K562 (cell line): ENCODE data around the gene METAP1D. TPM values are rescaled to one million over a fixed set of nuclear protein-coding genes. Genes with fewer than 3 reads are reported as not detected.

Experiments used
- ATF4 ChIP-seq: fragments of 450-650 bp; formaldehyde crosslinking; IDR thresholded peaks from 2 replicates; pipeline ENCODE4 v1.4.0; 2022; ENCODE audit warnings: mild to moderate bottlenecking, moderate library complexity
- ATF7 ChIP-seq: fragments of 450-650 bp; IDR thresholded peaks from 2 replicates; pipeline ENCODE4 v1.7.1; 2014; ENCODE audit warnings: mild to moderate bottlenecking, moderate library complexity
- CBX5 ChIP-seq: IDR thresholded peaks from 2 replicates; pipeline ENCODE4 v1.6.1; 2014; ENCODE audit warnings: low read depth, borderline replicate concordance
- CSDE1 ChIP-seq, 2 experiments: fragments of 450-650 bp; IDR thresholded peaks; 2 replicates each; pipeline ENCODE4 v1.6.1; 2016; ENCODE audit warnings: mild to moderate bottlenecking in 1 of 2
- CTCF ChIP-seq, 3 experiments: IDR thresholded peaks in 2 of 3; conservative IDR thresholded peaks in 1 of 3; 2 replicates each; pipeline ENCODE4 v1.5.1; 2011 to 2012; ENCODE audit warnings: low read length in 3 of 3, mild to moderate bottlenecking in 3 of 3, control low read depth in 2 of 3, improper control_type of control experiment in 1 of 3, inconsistent platforms in 1 of 3, low read depth in 1 of 3, mixed read lengths in 1 of 3, moderate library complexity in 1 of 3; ENCODE audit not compliant: insufficient read depth in 2 of 3
- CXXC5 ChIP-seq: fragments of 250-450 bp; sonication (Bioruptor Pico); IDR thresholded peaks from 2 replicates; pipeline ENCODE4 v1.8.0; 2022; ENCODE audit warnings: inconsistent platforms, mild to moderate bottlenecking, moderate library complexity
- DMBX1 ChIP-seq: fragments of 250-450 bp; sonication (Bioruptor Pico); IDR thresholded peaks from 2 replicates; pipeline ENCODE4 v1.8.0; 2022; ENCODE audit warnings: inconsistent platforms, mild to moderate bottlenecking, moderate library complexity, borderline replicate concordance
- DNMT1 ChIP-seq: fragments of 450-650 bp; IDR thresholded peaks from 2 replicates; pipeline ENCODE4 v1.6.1; 2016; ENCODE audit warnings: antibody characterized with exemption, mild to moderate bottlenecking
- ELF4 ChIP-seq: fragments of 450-650 bp; formaldehyde crosslinking; IDR thresholded peaks from 2 replicates; pipeline ENCODE4 v1.4.0; 2022; ENCODE audit warnings: missing genetic modification characterization
- GATAD2A ChIP-seq: fragments of 450-650 bp; IDR thresholded peaks from 2 replicates; pipeline ENCODE4 v1.6.1; 2017
- KDM4B ChIP-seq, 2 experiments: fragments of 450-650 bp in 1 of 2; sonication (generic) in 1 of 2; IDR thresholded peaks; 2 replicates each; pipeline ENCODE4 v1.6.1; 2016 to 2017; ENCODE audit warnings: borderline replicate concordance in 2 of 2, antibody characterized with exemption in 1 of 2, low read depth in 1 of 2, mild to moderate bottlenecking in 1 of 2
- KDM5B ChIP-seq: fragments of 200-600 bp; sonication (generic); IDR thresholded peaks from 2 replicates; pipeline ENCODE4 v1.6.1; 2012; ENCODE audit warnings: low read depth, mild to moderate bottlenecking, moderate library complexity, low read length, control low read depth, inconsistent platforms; ENCODE audit not compliant: insufficient replicate concordance
- MECOM ChIP-seq: fragments of 250-450 bp; sonication (Bioruptor Pico); IDR thresholded peaks from 2 replicates; pipeline ENCODE4 v1.8.0; 2022; ENCODE audit warnings: inconsistent platforms
- NR2C2 ChIP-seq, 2 experiments: fragments of 200-800 bp in 1 of 2; sonication (Bioruptor generic) in 1 of 2; sonication (generic) in 1 of 2; formaldehyde crosslinking in 1 of 2; IDR thresholded peaks; 2 replicates each; pipeline versions ENCODE4 v1.6.1 to v1.8.0; 2016 to 2022; ENCODE audit warnings: mild to moderate bottlenecking in 1 of 2, missing compliant biosample characterization in 1 of 2, missing genetic modification characterization in 1 of 2, missing genetic modification reagents in 1 of 2
- NR3C1 ChIP-seq: sonication (generic); formaldehyde crosslinking; IDR thresholded peaks from 2 replicates; pipeline ENCODE4 v1.8.1; 2022; ENCODE audit warnings: missing genetic modification reagents
- NRF1 ChIP-seq, 2 experiments: fragments of 450-650 bp; IDR thresholded peaks in 1 of 2; conservative IDR thresholded peaks in 1 of 2; 2 replicates each; pipeline ENCODE4 v1.6.1; 2014; ENCODE audit warnings: mild to moderate bottlenecking in 2 of 2
- RFX5 ChIP-seq: IDR thresholded peaks from 2 replicates; pipeline ENCODE4 v1.6.1; 2011; ENCODE audit warnings: low read depth, mild to moderate bottlenecking, improper control_type of control experiment, low read length
- SAFB ChIP-seq: fragments of 200-400 bp; formaldehyde crosslinking; IDR thresholded peaks from 2 replicates; pipeline ENCODE4 v1.6.1; 2017; ENCODE audit warnings: low read depth, low read length, borderline replicate concordance
- SMAD4 ChIP-seq: fragments of 250-450 bp; sonication (Bioruptor Pico); conservative IDR thresholded peaks from 2 replicates; pipeline ENCODE4 v1.8.0; 2021; ENCODE audit warnings: inconsistent platforms, mild to moderate bottlenecking, moderate library complexity
- TBL1XR1 ChIP-seq, 2 experiments: IDR thresholded peaks; 2 replicates each; pipeline ENCODE4 v1.6.1; 2012; ENCODE audit warnings: improper control_type of control experiment in 2 of 2, low read length in 2 of 2, mild to moderate bottlenecking in 1 of 2
- U2AF2 ChIP-seq: fragments of 200-400 bp; formaldehyde crosslinking; optimal IDR thresholded peaks from 2 replicates; pipeline ENCODE3; 2017; ENCODE audit warnings: low read depth, mild to moderate bottlenecking, low read length
- ZNF175 ChIP-seq: fragments of 200-800 bp; sonication (Bioruptor generic); IDR thresholded peaks from 2 replicates; pipeline ENCODE4 v1.6.1; 2016; ENCODE audit warnings: low read depth, mild to moderate bottlenecking, missing genetic modification characterization, missing compliant biosample characterization
- polyA plus RNA-seq, 8 experiments: library from polyadenylated mRNA; depleted of rRNA in 4 of 8; stranded (reverse) in 5 of 8; unstranded in 3 of 8; fragments of >200 nt; fragmentation: Nextera tagmentation in 2 of 8; fragmentation: Illumina TruSeq in 1 of 8; extraction: Ambion mirVana in 2 of 8; extraction: Trizol in 1 of 8; gene quantifications; 2 replicates each; pipeline versions ENCODE4 v1.2.1 to v1.2.3, GENCODE V29; 2011 to 2014; ENCODE audit warnings: inconsistent platforms in 1 of 8, missing spikeins in 1 of 8
- total RNA-seq, 7 experiments: library from RNA; depleted of rRNA in 6 of 7; stranded (reverse); fragments of >200 nt in 6 of 7; fragmentation: Illumina TruSeq in 2 of 7; extraction: Trizol in 2 of 7; gene quantifications; 2 replicates each; pipeline versions ENCODE4 v1.2.1 to v1.2.3, GENCODE V29; 2011 to 2021; ENCODE audit warnings: low replicate concordance in 1 of 7
- TF ChIP-seq, protein P1 (sequence below): fragments of 450-650 bp; IDR thresholded peaks from 2 replicates; pipeline ENCODE4 v1.6.1; 2017; ENCODE audit warnings: antibody characterized with exemption, mild to moderate bottlenecking

Gene METAP1D
- total and polyA plus RNA-seq, 9 of the 15 experiments (the other 6 are each of a cell fraction or from before 2014, with no cell fraction given) = 8.0 to 23.4 (median 15.7) TPM

DNA sequence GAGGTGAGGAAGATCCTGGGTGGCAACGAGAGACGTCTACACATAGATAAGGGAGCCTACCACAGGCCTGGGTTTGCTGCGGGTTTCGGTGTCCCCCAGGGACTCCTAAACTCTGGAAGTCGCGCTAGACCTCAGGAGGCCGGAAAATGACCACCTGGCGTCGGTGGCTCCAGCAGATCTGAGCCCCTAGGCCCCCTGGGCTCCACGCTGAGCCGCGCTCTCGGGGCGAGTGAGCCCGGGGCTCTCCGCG lies 84.6 kb downstream of the METAP1D start (continued):
- TF ChIP-seq CTCF (IDR thresholded peaks at IDR 0.05 in 2 of 3, conservative IDR thresholded peaks at IDR 0.05 in 1 of 3; ENCODE audit: insufficient read depth in 2 of 3, low read depth in 1 of 3, low read length in 3 of 3) (peak in 1 of 3 experiments; percentile 0; a peak in 1 of 6 replicates), ATF7 (peak; percentile 33), ATF4 (CRISPR knock-in tag) (0 out of 2 replicates have a peak, but pooled peaks have one; percentile 8), RFX5 (peak; percentile 90), CSDE1 (IDR thresholded peaks at IDR 0.05) (0 out of 4 replicates have a peak, but pooled peaks of 1 of the 2 experiments have one; percentile 2), GATAD2A (0 out of 2 replicates have a peak, but pooled peaks have one; percentile 9), NRF1 (conservative IDR thresholded peaks at IDR 0.05 in 1 of 2, IDR thresholded peaks at IDR 0.05 in 1 of 2) (peak; percentile 57 to 60), ZNF175 (peak; percentile 86; the same call in 1 of the 2 replicates), U2AF2 (no peak), DNMT1 (no peak), CBX5 (0 out of 2 replicates have a peak, but pooled peaks have one; percentile 1), NR2C2 (CRISPR knock-in tag; IDR thresholded peaks at IDR 0.05) (no peak), NR2C2 (tag; IDR thresholded peaks at IDR 0.05) (peak; percentile 25; the same call in 1 of the 2 replicates), TBL1XR1 (IDR thresholded peaks at IDR 0.05; ENCODE audit: low read length in 2 of 2) (0 out of 4 replicates have a peak, but pooled peaks of 1 of the 2 experiments have one; percentile 53), KDM4B (IDR thresholded peaks at IDR 0.05; ENCODE audit: borderline replicate concordance in 2 of 2, low read depth in 1 of 2) (no peak; a peak in 1 of 4 replicates), CXXC5 (CRISPR knock-in tag) (peak; percentile 75), KDM5B (peak; percentile 33), ELF4 (CRISPR knock-in tag) (0 out of 2 replicates have a peak, but pooled peaks have one; percentile 12), NR3C1 (CRISPR knock-in tag) (no peak), SAFB (peak; percentile 23; the same call in 1 of the 2 replicates), DMBX1 (CRISPR knock-in tag) (peak; percentile 38; the same call in 1 of the 2 replicates), SMAD4 (CRISPR knock-in tag) (peak; percentile 46), MECOM (0 out of 2 replicates have a peak, but pooled peaks have one; percentile 36)
- TF ChIP-seq, protein P1, sequence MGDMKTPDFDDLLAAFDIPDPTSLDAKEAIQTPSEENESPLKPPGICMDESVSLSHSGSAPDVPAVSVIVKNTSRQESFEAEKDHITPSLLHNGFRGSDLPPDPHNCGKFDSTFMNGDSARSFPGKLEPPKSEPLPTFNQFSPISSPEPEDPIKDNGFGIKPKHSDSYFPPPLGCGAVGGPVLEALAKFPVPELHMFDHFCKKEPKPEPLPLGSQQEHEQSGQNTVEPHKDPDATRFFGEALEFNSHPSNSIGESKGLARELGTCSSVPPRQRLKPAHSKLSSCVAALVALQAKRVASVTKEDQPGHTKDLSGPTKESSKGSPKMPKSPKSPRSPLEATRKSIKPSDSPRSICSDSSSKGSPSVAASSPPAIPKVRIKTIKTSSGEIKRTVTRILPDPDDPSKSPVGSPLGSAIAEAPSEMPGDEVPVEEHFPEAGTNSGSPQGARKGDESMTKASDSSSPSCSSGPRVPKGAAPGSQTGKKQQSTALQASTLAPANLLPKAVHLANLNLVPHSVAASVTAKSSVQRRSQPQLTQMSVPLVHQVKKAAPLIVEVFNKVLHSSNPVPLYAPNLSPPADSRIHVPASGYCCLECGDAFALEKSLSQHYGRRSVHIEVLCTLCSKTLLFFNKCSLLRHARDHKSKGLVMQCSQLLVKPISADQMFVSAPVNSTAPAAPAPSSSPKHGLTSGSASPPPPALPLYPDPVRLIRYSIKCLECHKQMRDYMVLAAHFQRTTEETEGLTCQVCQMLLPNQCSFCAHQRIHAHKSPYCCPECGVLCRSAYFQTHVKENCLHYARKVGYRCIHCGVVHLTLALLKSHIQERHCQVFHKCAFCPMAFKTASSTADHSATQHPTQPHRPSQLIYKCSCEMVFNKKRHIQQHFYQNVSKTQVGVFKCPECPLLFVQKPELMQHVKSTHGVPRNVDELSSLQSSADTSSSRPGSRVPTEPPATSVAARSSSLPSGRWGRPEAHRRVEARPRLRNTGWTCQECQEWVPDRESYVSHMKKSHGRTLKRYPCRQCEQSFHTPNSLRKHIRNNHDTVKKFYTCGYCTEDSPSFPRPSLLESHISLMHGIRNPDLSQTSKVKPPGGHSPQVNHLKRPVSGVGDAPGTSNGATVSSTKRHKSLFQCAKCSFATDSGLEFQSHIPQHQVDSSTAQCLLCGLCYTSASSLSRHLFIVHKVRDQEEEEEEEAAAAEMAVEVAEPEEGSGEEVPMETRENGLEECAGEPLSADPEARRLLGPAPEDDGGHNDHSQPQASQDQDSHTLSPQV = peak; percentile 78; the same call in 1 of the 2 replicates
